Muscle of arm (tissue), 12 donors: ENCODE results near the gene PLA2G4A. TPM values are rescaled to one million over a fixed set of nuclear protein-coding genes. Genes with fewer than 3 reads are reported as not detected.

Experiments used
- DNase-seq: peaks from one replicate; pipeline ENCODE4 v3.0.0-alpha.2; 2013
- polyA plus RNA-seq, 12 donors: library from polyadenylated mRNA; unstranded; fragments of 120-200 nt; gene quantifications; one replicate each; pipeline ENCODE4 v1.2.1, GENCODE V29; 2013; ENCODE audit not compliant: insufficient read length in 12 of 12

PLA2G4A gene
- polyA plus RNA-seq, 12 donors = 2.7 to 12.3 (median 4.8) TPM; not detected in 1

GRCh38 chr1:186975220-186975619 lies 146.5 kb downstream of the PLA2G4A start:
- DNase-seq = no peak

GRCh38 chr1:186976700-186977099 lies 148.0 kb downstream of the PLA2G4A start:
- DNase-seq = no peak

- DNase-seq = no peak
Measured at GRCh38 chr1:186977266-186977957, 148.7 kb downstream of the PLA2G4A start.

GRCh38 chr1:186978596-186979556 lies 150.1 kb downstream of the PLA2G4A start:
- DNase-seq = no peak

- no peak for DNase-seq
Measured at GRCh38 chr1:186980400-186980799, 151.7 kb downstream of the PLA2G4A start.

- no peak for DNase-seq
Measured at GRCh38 chr1:186982116-186982515, 153.4 kb downstream of the PLA2G4A start.

GRCh38 chr1:186983327-186983726 lies 154.6 kb downstream of the PLA2G4A start:
- no peak for DNase-seq

GRCh38 chr1:186984959-186985358 lies 156.2 kb downstream of the PLA2G4A start:
- no peak for DNase-seq

- peak; percentile 71 for DNase-seq
Measured at GRCh38 chr1:186985889-186986491, 157.2 kb downstream of the PLA2G4A start.

GRCh38 chr1:186987065-186987464 lies 158.3 kb downstream of the PLA2G4A start:
- no peak for DNase-seq

GRCh38 chr1:186987769-186988168 lies 159.0 kb downstream of the PLA2G4A start:
- DNase-seq = no peak

GRCh38 chr1:186993996-186994395 lies 165.2 kb downstream of the PLA2G4A start:
- no peak for DNase-seq

- no peak for DNase-seq
Measured at GRCh38 chr1:186994897-186995296, 166.1 kb downstream of the PLA2G4A start.

GRCh38 chr1:186996816-186997215 lies 168.1 kb downstream of the PLA2G4A start:
- no peak for DNase-seq

- DNase-seq = no peak
Measured at GRCh38 chr1:186997877-186998276, 169.1 kb downstream of the PLA2G4A start.

GRCh38 chr1:186999506-186999905 lies 170.8 kb downstream of the PLA2G4A start:
- DNase-seq = no peak

- DNase-seq = no peak
Measured at GRCh38 chr1:187001198-187001889, 172.6 kb downstream of the PLA2G4A start.

GRCh38 chr1:187003353-187003752 lies 174.6 kb downstream of the PLA2G4A start:
- no peak for DNase-seq

GRCh38 chr1:187006896-187007295 lies 178.1 kb downstream of the PLA2G4A start:
- no peak for DNase-seq

- DNase-seq = no peak
Measured at GRCh38 chr1:187009320-187009719, 180.6 kb downstream of the PLA2G4A start.

- no peak for DNase-seq
Measured at GRCh38 chr1:187010571-187011309, 182.0 kb downstream of the PLA2G4A start.
